HEK293 (cell line): ENCODE results near the gene CHST15.
A peak's percentile ranks its signal among the peaks of the same experiment; 100 is the strongest.

ENCODE experiments used
- CTCF ChIA-PET: fragments of 350-600 bp; formaldehyde crosslinking; extraction: SDS; loops from one replicate; lab custom pipeline; 2021; ENCODE audit warnings: antibody characterized with exemption; lab: Yijun Ruan, JAX
- POLR2A ChIA-PET: fragments of 300-600 bp; formaldehyde crosslinking; extraction: SDS; loops from one replicate; lab custom pipeline; 2020; ENCODE audit warnings: antibody characterized with exemption, inconsistent platforms; lab: Yijun Ruan, JAX
- H3K27ac ChIP-seq: fragments of 200-500 bp; sonication (Bioruptor generic); 2 replicates; pipeline ENCODE4 v1.5.1; 2014; ENCODE audit warnings: low read depth, low read length, control low read depth, inconsistent platforms; ENCODE audit errors: extremely low read depth
- H3K36me3 ChIP-seq, 2 experiments: fragments of 200-500 bp in 1 of 2; sonication (Bioruptor generic) in 1 of 2; 1 replicate in 1 of 2; 2 replicates in 1 of 2; pipeline ENCODE4 v1.5.1; 2014 to 2017; ENCODE audit warnings: inconsistent platforms in 2 of 2, low read length in 2 of 2; ENCODE audit not compliant: control insufficient read depth in 2 of 2, insufficient read depth in 1 of 2
- H3K4me1 ChIP-seq: fragments of 200-500 bp; sonication (Bioruptor generic); 2 replicates; pipeline ENCODE4 v1.5.1; 2014; ENCODE audit warnings: mild to moderate bottlenecking, low read length, inconsistent platforms; ENCODE audit not compliant: control insufficient read depth, insufficient read depth
- H3K4me3 ChIP-seq: 2 replicates; pipeline ENCODE4 v1.5.1; 2011; ENCODE audit warnings: low read depth, mild to moderate bottlenecking, control low read depth, low read length, moderate library complexity
- H3K9me3 ChIP-seq: fragments of 200-500 bp; sonication (Bioruptor generic); 2 replicates; pipeline ENCODE4 v1.5.1; 2014; ENCODE audit warnings: low read depth, low read length, inconsistent platforms; ENCODE audit not compliant: control insufficient read depth, insufficient read depth
- EGR2 ChIP-seq: fragments of 450-650 bp; formaldehyde crosslinking; IDR thresholded peaks from 2 replicates; pipeline ENCODE4 v1.5.1; 2016; ENCODE audit warnings: low read depth, missing biosample characterization, missing genetic modification characterization
- KLF1 ChIP-seq: fragments of 450-650 bp; formaldehyde crosslinking; IDR thresholded peaks from 2 replicates; pipeline ENCODE4 v1.5.1; 2016; ENCODE audit warnings: missing biosample characterization, missing genetic modification characterization
- KLF7 ChIP-seq: fragments of 450-650 bp; formaldehyde crosslinking; IDR thresholded peaks from 2 replicates; pipeline ENCODE4 v1.5.1; 2016; ENCODE audit warnings: missing biosample characterization, missing genetic modification characterization, borderline replicate concordance
- SP3 ChIP-seq: fragments of 450-650 bp; formaldehyde crosslinking; IDR thresholded peaks from 2 replicates; pipeline ENCODE4 v1.5.1; 2016; ENCODE audit warnings: missing biosample characterization, missing genetic modification characterization
- TRIM28 ChIP-seq: IDR thresholded peaks from 2 replicates; pipeline ENCODE4 v1.6.1; 2011; ENCODE audit warnings: low read length, control low read depth, borderline replicate concordance
- ZBTB21 ChIP-seq: fragments of 450-650 bp; formaldehyde crosslinking; IDR thresholded peaks from 2 replicates; pipeline ENCODE4 v1.5.1; 2017; ENCODE audit warnings: missing biosample characterization, missing genetic modification characterization
- ZFHX2 ChIP-seq: fragments of 450-650 bp; formaldehyde crosslinking; conservative IDR thresholded peaks from 2 replicates; pipeline ENCODE4 v1.5.1; 2016; ENCODE audit warnings: missing biosample characterization, missing genetic modification characterization
- ZNF114 ChIP-seq: fragments of 450-650 bp; formaldehyde crosslinking; IDR thresholded peaks from 2 replicates; pipeline ENCODE4 v1.5.0; 2017; ENCODE audit warnings: missing biosample characterization, missing genetic modification characterization
- ZNF133 ChIP-seq: fragments of 450-650 bp; formaldehyde crosslinking; IDR thresholded peaks from 2 replicates; pipeline ENCODE4 v1.5.1; 2016; ENCODE audit warnings: missing biosample characterization, missing genetic modification characterization
- ZNF138 ChIP-seq: fragments of 450-650 bp; formaldehyde crosslinking; IDR thresholded peaks from 2 replicates; pipeline ENCODE4 v1.5.1; 2016; ENCODE audit warnings: missing biosample characterization, missing genetic modification characterization, borderline replicate concordance
- ZNF175 ChIP-seq: fragments of 450-650 bp; formaldehyde crosslinking; IDR thresholded peaks from 2 replicates; pipeline ENCODE4 v1.5.1; 2016; ENCODE audit warnings: missing biosample characterization, missing genetic modification characterization
- ZNF280C ChIP-seq: fragments of 450-650 bp; formaldehyde crosslinking; IDR thresholded peaks from 2 replicates; pipeline ENCODE4 v1.5.1; 2016; ENCODE audit warnings: missing biosample characterization, missing genetic modification characterization
- ZNF341 ChIP-seq: fragments of 450-650 bp; formaldehyde crosslinking; IDR thresholded peaks from 2 replicates; pipeline ENCODE4; 2016; ENCODE audit warnings: low read depth, missing biosample characterization, missing genetic modification characterization
- ZNF488 ChIP-seq: fragments of 450-650 bp; formaldehyde crosslinking; IDR thresholded peaks from 2 replicates; pipeline ENCODE4 v1.5.1; 2016; ENCODE audit warnings: missing biosample characterization, missing genetic modification characterization
- TF ChIP-seq, protein P1 (sequence below): fragments of 450-650 bp; formaldehyde crosslinking; IDR thresholded peaks from 2 replicates; pipeline ENCODE4 v1.5.1; 2016; ENCODE audit warnings: missing biosample characterization, missing genetic modification characterization
- TF ChIP-seq, protein P2 (sequence below): fragments of 450-650 bp; formaldehyde crosslinking; IDR thresholded peaks from 2 replicates; pipeline ENCODE4 v1.5.1; 2017; ENCODE audit warnings: missing biosample characterization, missing genetic modification characterization

CHST15 gene

DNA sequence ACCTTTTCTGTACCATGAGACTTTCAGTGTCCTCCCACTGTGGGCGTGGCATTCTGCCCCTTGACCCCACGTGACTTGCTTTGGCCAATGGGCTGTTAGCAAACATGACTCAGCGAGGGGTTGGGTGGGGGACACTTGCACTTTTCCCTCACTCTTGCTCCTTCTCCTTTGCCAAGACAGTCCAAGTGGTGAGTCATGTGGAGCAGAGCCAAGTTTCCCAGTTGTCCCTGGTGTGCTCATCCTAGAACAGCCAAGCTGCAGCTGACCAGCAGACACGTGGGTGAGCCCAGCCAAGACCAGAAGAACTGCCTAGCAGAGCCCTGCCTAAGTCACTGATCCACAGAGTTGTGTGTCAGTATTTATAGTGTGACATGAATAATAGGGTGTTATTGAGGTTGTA lies 119.0 kb downstream of the CHST15 start (continued):
- TF ChIP-seq TRIM28 (peak; percentile 39; the same call in 1 of the 2 replicates), ZBTB21 (tag by site-specific recombination) (0 out of 2 replicates have a peak, but pooled peaks have one; percentile 22), ZNF114 (tag by site-specific recombination) (no peak), SP3 (tag by site-specific recombination) (peak; percentile 46), ZNF175 (tag by site-specific recombination) (no peak), ZNF341 (tag by site-specific recombination) (0 out of 2 replicates have a peak, but pooled peaks have one; percentile 16), ZNF133 (tag by site-specific recombination) (peak; percentile 64)

DNA sequence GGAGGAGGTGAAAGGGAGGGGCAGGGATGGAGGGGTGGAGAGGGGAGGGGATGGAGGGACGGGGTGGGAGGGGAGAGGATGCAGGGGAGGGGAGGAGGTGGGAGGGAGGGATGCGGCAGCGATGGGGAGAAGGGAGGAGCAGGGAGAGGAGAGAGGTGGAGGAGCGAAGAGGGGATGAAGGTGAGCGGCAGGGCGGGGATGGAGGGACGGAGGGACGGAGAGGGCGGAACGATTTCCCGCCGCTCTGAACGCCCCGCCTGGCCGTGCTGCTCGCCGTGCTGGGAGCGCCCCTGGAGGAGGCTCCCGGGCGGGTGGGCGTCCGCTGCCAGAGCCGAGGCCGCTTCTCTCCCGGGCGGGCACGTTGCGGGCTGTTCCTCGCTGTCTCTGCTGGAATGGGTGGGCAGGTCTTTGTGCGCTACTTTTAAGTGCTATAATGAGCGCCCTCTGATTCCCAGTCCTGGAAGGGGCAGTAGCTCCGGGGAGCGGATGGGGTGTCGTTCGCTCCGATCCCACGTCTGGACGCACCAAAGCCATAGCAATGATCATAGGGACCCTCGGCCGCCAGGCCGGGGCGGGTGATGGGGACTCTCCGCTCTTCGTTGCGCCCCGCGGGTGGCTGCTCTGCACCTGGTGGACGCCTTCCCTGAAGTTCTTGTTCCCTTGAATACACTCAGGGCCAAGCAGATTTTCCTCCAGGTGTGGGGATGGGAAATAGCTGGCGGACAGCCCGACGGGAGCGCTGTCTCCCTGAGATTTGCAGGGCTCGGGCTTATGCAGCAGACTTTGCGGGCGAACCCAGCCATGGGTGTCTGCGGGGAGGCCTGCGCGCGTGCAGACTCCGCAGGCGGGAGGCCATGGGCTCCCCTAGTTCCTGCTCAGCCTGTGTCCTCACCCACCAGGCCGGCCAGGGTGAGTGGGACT lies 120.7 kb downstream of the CHST15 start:
- H3K4me1 ChIP-seq: no peaks in the 10 kb centered on the region
- no peak overlapping the region for H3K27ac ChIP-seq
- no peaks in the 10 kb centered on the region for H3K9me3 ChIP-seq
- CTCF ChIA-PET: interaction anchor here (1.7 kb wide), 1 partner anchor 390 kb away, joined by 7 read pairs; no protein-coding TSS in a partner anchor
- peak; percentile 49 for TF ChIP-seq KLF1 (tag by site-specific recombination)
- TF ChIP-seq ZNF280C (tag by site-specific recombination): no peak
- no peak overlapping the region for H3K4me3 ChIP-seq
- POLR2A ChIA-PET: no interaction called here
- no peaks in the 10 kb centered on the region; a peak in 1 of 3 replicates for H3K36me3 ChIP-seq

- H3K36me3 ChIP-seq: no peaks in the 10 kb centered on the region; a peak in 1 of 3 replicates
- POLR2A ChIA-PET: no interaction called here
- H3K27ac ChIP-seq: no peak overlapping the region
- CTCF ChIA-PET: interaction anchor here (6.8 kb wide), 1 partner anchor 389 kb away, joined by 89 read pairs; no protein-coding TSS in a partner anchor
- no peaks in the 10 kb centered on the region for H3K9me3 ChIP-seq
- H3K4me1 ChIP-seq: no peaks in the 10 kb centered on the region
- no peak overlapping the region for H3K4me3 ChIP-seq
- TF ChIP-seq, protein P1, sequence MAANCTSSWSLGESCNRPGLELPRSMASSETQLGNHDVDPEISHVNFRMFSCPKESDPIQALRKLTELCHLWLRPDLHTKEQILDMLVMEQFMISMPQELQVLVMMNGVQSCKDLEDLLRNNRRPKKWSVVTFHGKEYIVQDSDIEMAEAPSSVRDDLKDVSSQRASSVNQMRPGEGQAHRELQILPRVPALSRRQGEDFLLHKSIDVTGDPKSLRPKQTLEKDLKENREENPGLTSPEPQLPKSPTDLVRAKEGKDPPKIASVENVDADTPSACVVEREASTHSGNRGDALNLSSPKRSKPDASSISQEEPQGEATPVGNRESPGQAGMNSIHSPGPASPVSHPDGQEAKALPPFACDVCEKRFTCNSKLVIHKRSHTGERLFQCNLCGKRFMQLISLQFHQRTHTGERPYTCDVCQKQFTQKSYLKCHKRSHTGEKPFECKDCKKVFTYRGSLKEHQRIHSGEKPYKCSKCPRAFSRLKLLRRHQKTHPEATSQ (tag by site-specific recombination): no peak
- TF ChIP-seq EGR2 (tag by site-specific recombination) (peak; percentile 83), KLF7 (tag by site-specific recombination) (peak; percentile 52; the same call in 1 of the 2 replicates), ZNF488 (tag by site-specific recombination) (no peak), KLF1 (tag by site-specific recombination) (peak; percentile 72), ZFHX2 (tag by site-specific recombination) (peak; percentile 93), ZNF138 (tag by site-specific recombination) (no peak)
- TF ChIP-seq, protein P2, sequence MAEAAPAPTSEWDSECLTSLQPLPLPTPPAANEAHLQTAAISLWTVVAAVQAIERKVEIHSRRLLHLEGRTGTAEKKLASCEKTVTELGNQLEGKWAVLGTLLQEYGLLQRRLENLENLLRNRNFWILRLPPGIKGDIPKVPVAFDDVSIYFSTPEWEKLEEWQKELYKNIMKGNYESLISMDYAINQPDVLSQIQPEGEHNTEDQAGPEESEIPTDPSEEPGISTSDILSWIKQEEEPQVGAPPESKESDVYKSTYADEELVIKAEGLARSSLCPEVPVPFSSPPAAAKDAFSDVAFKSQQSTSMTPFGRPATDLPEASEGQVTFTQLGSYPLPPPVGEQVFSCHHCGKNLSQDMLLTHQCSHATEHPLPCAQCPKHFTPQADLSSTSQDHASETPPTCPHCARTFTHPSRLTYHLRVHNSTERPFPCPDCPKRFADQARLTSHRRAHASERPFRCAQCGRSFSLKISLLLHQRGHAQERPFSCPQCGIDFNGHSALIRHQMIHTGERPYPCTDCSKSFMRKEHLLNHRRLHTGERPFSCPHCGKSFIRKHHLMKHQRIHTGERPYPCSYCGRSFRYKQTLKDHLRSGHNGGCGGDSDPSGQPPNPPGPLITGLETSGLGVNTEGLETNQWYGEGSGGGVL: no peak
These were observed 122.5 kb downstream of the CHST15 start for GRCh38 chr10:123970927-123971286.
